GM23338 (cell line): ENCODE data around the gene PDCD1.

ENCODE experiments used
- CREB1 ChIP-seq: fragments of 250-450 bp; sonication (Bioruptor Pico); IDR thresholded peaks from 2 replicates; pipeline ENCODE4 v1.5.0; 2020; ENCODE audit warnings: low read depth, mild to moderate bottlenecking, moderate library complexity
- CTCF ChIP-seq, 2 experiments: fragments of 200-600 bp in 1 of 2; sonication (generic) in 1 of 2; conservative IDR thresholded peaks; 2 replicates each; pipeline versions ENCODE4 v1.5.1 to v1.6.1; 2016 to 2017; ENCODE audit warnings: antibody characterized with exemption in 2 of 2, low read depth in 2 of 2, mild to moderate bottlenecking in 2 of 2, moderate library complexity in 1 of 2
- EZH2 ChIP-seq: fragments of 200-600 bp; sonication (generic); IDR thresholded peaks from one replicate; pipeline ENCODE4 v1.8.0; 2017; ENCODE audit warnings: antibody characterized with exemption, mild to moderate bottlenecking, low read depth; ENCODE audit not compliant: unreplicated experiment
- EZH2phosphoT487 ChIP-seq: fragments of 200-600 bp; sonication (generic); IDR thresholded peaks from one replicate; pipeline ENCODE4 v1.8.1; 2018; ENCODE audit warnings: antibody characterized with exemption; ENCODE audit not compliant: unreplicated experiment
- JUNB ChIP-seq: IDR thresholded peaks from one replicate; pipeline ENCODE4 v1.6.1; 2016; ENCODE audit warnings: antibody characterized with exemption; ENCODE audit not compliant: unreplicated experiment
- NANOG ChIP-seq: IDR thresholded peaks from 2 replicates; pipeline ENCODE4 v1.6.1; 2016; ENCODE audit warnings: antibody characterized with exemption, borderline replicate concordance
- POLR2AphosphoS5 ChIP-seq: IDR thresholded peaks from 2 replicates; pipeline ENCODE4 v1.6.1; 2016; ENCODE audit warnings: antibody characterized with exemption, low read depth
- REST ChIP-seq: IDR thresholded peaks from one replicate; pipeline ENCODE4 v1.6.1; 2018; ENCODE audit warnings: antibody characterized with exemption; ENCODE audit not compliant: unreplicated experiment
- ZNF331 ChIP-seq: fragments of 250-450 bp; sonication (Bioruptor Pico); IDR thresholded peaks from 2 replicates; pipeline ENCODE4 v1.5.0; 2020; ENCODE audit warnings: low read depth, mild to moderate bottlenecking, moderate library complexity

- TF ChIP-seq CTCF (conservative IDR thresholded peaks at IDR 0.05; ENCODE audit: low read depth in 2 of 2) (no peak), EZH2 (no peak), CREB1 (CRISPR knock-in tag) (no peak), EZH2phosphoT487 (no peak), REST (no peak), POLR2AphosphoS5 (no peak), NANOG (no peak), ZNF331 (no peak), JUNB (no peak)
Observed at GRCh38 chr2:241857572-241858121, 1.0 kb downstream of the PDCD1 start.
